SK-N-SH (cell line): Measurements from ENCODE around the gene ATG2B.

ENCODE experiments used
- NFIC ChIP-seq: IDR thresholded peaks from 2 replicates; pipeline ENCODE4 v1.4.0; 2012; ENCODE audit warnings: borderline replicate concordance
- SIN3A ChIP-seq: IDR thresholded peaks from 2 replicates; pipeline ENCODE4 v1.6.1; 2012; ENCODE audit warnings: low read depth, mild to moderate bottlenecking, low read length, moderate library complexity, borderline replicate concordance
- TF ChIP-seq, protein P1 (sequence below): fragments of 200-600 bp; sonication (generic); IDR thresholded peaks from 2 replicates; pipeline ENCODE4 v1.6.1; 2017; ENCODE audit warnings: antibody characterized with exemption, mild to moderate bottlenecking, moderate library complexity
- TF ChIP-seq, protein P2 (sequence below): IDR thresholded peaks from 2 replicates; pipeline ENCODE4 v1.4.0; 2012; ENCODE audit warnings: low read depth
- TF ChIP-seq, protein P3 (sequence below): IDR thresholded peaks from 2 replicates; pipeline ENCODE4 v1.4.0; 2012; ENCODE audit warnings: low read depth, borderline replicate concordance

DNA sequence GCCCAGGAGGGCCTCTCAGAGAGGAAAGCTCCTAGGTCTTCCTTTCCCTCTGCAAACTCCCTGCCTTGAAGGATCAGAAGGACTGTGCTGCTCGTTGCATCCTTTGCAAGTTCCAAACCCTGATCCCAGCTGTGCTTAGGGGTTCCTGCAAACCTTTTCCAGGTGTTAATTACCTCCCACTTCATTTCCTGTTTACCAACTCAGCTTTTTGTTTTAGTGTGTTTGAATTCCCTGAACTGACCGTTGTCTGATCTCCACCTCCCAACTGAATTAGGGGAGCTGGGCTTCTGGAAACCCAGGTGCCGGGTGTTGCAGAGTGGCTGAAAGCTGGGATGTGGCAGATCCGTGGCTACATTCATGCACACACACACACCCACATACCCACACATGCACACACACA is 127.7 kb downstream of the ATG2B start:
- TF ChIP-seq, protein P1, sequence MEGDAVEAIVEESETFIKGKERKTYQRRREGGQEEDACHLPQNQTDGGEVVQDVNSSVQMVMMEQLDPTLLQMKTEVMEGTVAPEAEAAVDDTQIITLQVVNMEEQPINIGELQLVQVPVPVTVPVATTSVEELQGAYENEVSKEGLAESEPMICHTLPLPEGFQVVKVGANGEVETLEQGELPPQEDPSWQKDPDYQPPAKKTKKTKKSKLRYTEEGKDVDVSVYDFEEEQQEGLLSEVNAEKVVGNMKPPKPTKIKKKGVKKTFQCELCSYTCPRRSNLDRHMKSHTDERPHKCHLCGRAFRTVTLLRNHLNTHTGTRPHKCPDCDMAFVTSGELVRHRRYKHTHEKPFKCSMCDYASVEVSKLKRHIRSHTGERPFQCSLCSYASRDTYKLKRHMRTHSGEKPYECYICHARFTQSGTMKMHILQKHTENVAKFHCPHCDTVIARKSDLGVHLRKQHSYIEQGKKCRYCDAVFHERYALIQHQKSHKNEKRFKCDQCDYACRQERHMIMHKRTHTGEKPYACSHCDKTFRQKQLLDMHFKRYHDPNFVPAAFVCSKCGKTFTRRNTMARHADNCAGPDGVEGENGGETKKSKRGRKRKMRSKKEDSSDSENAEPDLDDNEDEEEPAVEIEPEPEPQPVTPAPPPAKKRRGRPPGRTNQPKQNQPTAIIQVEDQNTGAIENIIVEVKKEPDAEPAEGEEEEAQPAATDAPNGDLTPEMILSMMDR = no peak
- TF ChIP-seq, protein P2, sequence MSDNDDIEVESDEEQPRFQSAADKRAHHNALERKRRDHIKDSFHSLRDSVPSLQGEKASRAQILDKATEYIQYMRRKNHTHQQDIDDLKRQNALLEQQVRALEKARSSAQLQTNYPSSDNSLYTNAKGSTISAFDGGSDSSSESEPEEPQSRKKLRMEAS = no peak
- TF ChIP-seq NFIC (no peak), SIN3A (no peak)
- TF ChIP-seq, protein P3, sequence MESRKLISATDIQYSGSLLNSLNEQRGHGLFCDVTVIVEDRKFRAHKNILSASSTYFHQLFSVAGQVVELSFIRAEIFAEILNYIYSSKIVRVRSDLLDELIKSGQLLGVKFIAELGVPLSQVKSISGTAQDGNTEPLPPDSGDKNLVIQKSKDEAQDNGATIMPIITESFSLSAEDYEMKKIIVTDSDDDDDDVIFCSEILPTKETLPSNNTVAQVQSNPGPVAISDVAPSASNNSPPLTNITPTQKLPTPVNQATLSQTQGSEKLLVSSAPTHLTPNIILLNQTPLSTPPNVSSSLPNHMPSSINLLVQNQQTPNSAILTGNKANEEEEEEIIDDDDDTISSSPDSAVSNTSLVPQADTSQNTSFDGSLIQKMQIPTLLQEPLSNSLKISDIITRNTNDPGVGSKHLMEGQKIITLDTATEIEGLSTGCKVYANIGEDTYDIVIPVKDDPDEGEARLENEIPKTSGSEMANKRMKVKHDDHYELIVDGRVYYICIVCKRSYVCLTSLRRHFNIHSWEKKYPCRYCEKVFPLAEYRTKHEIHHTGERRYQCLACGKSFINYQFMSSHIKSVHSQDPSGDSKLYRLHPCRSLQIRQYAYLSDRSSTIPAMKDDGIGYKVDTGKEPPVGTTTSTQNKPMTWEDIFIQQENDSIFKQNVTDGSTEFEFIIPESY = no peak
